Right lobe of liver (tissue), 4 donors: ENCODE data around the gene TNNC1.

Source experiments
- POLR2A ChIP-seq: fragments of 450-650 bp; IDR thresholded peaks from one replicate; pipeline ENCODE4 v1.6.1; 2017; ENCODE audit warnings: antibody characterized with exemption, mild to moderate bottlenecking
- TF ChIP-seq, protein P1 (sequence below), 4 donors: fragments of 200-600 bp in 3 of 4; fragments of 450-650 bp in 1 of 4; IDR thresholded peaks; one replicate each; pipeline versions ENCODE4 v1.5.1 to v1.8.0; 2016 to 2022; ENCODE audit warnings: antibody characterized with exemption in 4 of 4, mild to moderate bottlenecking in 2 of 4
- donor health status: DM: no; HTN: no; CAD: no.
- donor health status: DM: no; HTN: no; CAD: no.
- donor health status: DM: no; HTN: yes; CAD: no.

DNA sequence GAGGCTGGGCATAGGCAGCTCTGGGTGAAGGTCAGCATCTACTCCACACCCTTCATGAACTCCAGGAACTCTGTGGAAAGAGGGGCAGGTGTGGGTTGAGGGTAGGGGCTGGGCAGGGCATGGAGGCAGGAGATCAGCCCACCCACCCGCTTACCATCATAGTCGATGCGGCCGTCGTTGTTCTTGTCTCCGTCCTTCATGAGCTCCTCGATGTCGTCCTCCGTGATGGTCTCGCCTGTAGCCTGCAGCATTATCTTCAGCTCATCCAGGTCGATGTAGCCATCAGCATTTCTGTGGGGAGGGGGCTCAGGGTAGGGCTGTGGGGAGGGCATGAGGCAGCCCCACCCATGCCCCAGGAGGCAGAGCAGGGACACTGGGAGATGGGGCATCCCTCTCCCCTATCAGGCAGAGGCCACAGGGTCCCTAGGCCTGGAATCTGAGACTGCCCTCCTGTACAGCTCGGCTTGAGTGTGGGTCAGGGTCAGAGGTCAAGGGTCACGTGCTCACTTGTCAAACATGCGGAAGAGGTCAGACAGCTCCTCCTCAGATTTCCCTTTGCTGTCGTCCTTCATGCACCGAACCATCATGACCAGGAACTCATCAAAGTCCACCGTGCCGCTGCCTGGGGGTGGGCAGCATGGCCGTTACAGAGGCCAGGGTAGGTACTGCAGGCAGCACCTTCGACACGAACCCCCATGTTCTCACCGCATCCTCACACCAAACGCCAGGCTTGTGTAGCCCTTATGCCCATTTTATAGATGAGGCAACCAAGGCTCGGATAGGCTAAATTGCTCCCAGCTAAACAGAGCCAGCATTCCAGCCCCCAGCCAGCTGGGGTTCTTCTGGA lies 2.4 kb downstream of the TNNC1 start:
- TF ChIP-seq, protein P1, sequence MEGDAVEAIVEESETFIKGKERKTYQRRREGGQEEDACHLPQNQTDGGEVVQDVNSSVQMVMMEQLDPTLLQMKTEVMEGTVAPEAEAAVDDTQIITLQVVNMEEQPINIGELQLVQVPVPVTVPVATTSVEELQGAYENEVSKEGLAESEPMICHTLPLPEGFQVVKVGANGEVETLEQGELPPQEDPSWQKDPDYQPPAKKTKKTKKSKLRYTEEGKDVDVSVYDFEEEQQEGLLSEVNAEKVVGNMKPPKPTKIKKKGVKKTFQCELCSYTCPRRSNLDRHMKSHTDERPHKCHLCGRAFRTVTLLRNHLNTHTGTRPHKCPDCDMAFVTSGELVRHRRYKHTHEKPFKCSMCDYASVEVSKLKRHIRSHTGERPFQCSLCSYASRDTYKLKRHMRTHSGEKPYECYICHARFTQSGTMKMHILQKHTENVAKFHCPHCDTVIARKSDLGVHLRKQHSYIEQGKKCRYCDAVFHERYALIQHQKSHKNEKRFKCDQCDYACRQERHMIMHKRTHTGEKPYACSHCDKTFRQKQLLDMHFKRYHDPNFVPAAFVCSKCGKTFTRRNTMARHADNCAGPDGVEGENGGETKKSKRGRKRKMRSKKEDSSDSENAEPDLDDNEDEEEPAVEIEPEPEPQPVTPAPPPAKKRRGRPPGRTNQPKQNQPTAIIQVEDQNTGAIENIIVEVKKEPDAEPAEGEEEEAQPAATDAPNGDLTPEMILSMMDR (IDR thresholded peaks at IDR 0.05) = no peak
- no peak for TF ChIP-seq POLR2A
